ENCODE measurements around the gene TALDO1.

TALDO1 gene
- total RNA-seq: 75.9 to 132 reads per million in 2 experiments

- DNase-seq (ENCODE audit: low read depth): peak; percentile 60
These were observed at the start of gene TALDO1 for GRCh38 chr11:747158-748006. Gene TALDO1 (plus strand): TSS chr11:747464. CDS start chr11:747482, 18 bp downstream.

GRCh38 chr11:697811-698311 lies 49.4 kb upstream of the TALDO1 start:
- DNase-seq (ENCODE audit: low read depth): no peak

GRCh38 chr11:698493-699115 lies 48.7 kb upstream of the TALDO1 start:
- DNase-seq (ENCODE audit: low read depth): no peak

GRCh38 chr11:699116-699508 lies 48.2 kb upstream of the TALDO1 start:
- DNase-seq (ENCODE audit: low read depth): no peak

GRCh38 chr11:699753-700152 lies 47.5 kb upstream of the TALDO1 start:
- DNase-seq (ENCODE audit: low read depth): no peak

GRCh38 chr11:701741-702461 lies 45.4 kb upstream of the TALDO1 start:
- no peak for DNase-seq (ENCODE audit: low read depth)

- no peak for DNase-seq (ENCODE audit: low read depth)
These were observed 44.5 kb upstream of the TALDO1 start for GRCh38 chr11:702462-703461.

- DNase-seq (ENCODE audit: low read depth): no peak
These were observed 43.8 kb upstream of the TALDO1 start for GRCh38 chr11:703506-703905.

GRCh38 chr11:704228-704674 lies 43.0 kb upstream of the TALDO1 start:
- DNase-seq (ENCODE audit: low read depth): no peak

GRCh38 chr11:704781-705645 lies 42.3 kb upstream of the TALDO1 start:
- DNase-seq (ENCODE audit: low read depth): no peak

- DNase-seq (ENCODE audit: low read depth): no peak
These were observed 41.4 kb upstream of the TALDO1 start, which contains the start of gene EPS8L2 for GRCh38 chr11:705646-706438. Gene EPS8L2 (plus strand): TSS chr11:706231. CDS start chr11:709408, 3,177 bp downstream.

- no peak for DNase-seq (ENCODE audit: low read depth)
These were observed 40.8 kb upstream of the TALDO1 start for GRCh38 chr11:706439-706956.

GRCh38 chr11:706957-707816 lies 40.1 kb upstream of the TALDO1 start:
- no peak for DNase-seq (ENCODE audit: low read depth)

GRCh38 chr11:707817-708420 lies 39.3 kb upstream of the TALDO1 start:
- DNase-seq (ENCODE audit: low read depth): no peak

GRCh38 chr11:708511-708910 lies 38.8 kb upstream of the TALDO1 start:
- no peak for DNase-seq (ENCODE audit: low read depth)

- no peak for DNase-seq (ENCODE audit: low read depth)
These were observed 37.9 kb upstream of the TALDO1 start for GRCh38 chr11:709109-709997.

- DNase-seq (ENCODE audit: low read depth): no peak
These were observed 32.8 kb upstream of the TALDO1 start for GRCh38 chr11:714436-714835.

Measured in T follicular helper cell (primary cell).